AG04450 (cell line): ENCODE results near the gene RPS19BP1. TPM values are rescaled to one million over a fixed set of nuclear protein-coding genes. Genes with fewer than 3 reads are reported as not detected.

ENCODE experiments used
- CTCF ChIA-PET: fragments of 300-600, 350-600 bp; formaldehyde crosslinking; extraction: SDS; loops from one replicate; lab custom pipeline; 2022; ENCODE audit warnings: antibody characterized with exemption, inconsistent platforms; lab: Charles Lee
- POLR2A ChIA-PET: fragments of 350-600 bp; formaldehyde crosslinking; extraction: SDS; loops from one replicate; lab custom pipeline; 2021; ENCODE audit warnings: antibody characterized with exemption, inconsistent platforms; lab: Yijun Ruan, JAX
- DNase-seq: peaks from one replicate; pipeline ENCODE4 v3.0.0-alpha.2; 2011; ENCODE audit warnings: low read depth, low spot score
- H3K27ac ChIP-seq: one replicate; pipeline ENCODE4 v1.5.1; 2012; ENCODE audit warnings: low read depth, low read length, control low read depth
- H3K27me3 ChIP-seq: one replicate; pipeline ENCODE4 v1.6.0; 2012; ENCODE audit warnings: low read length; ENCODE audit not compliant: control insufficient read depth, insufficient read depth
- H3K4me3 ChIP-seq: 2 replicates; pipeline ENCODE4 v1.5.1; 2011; ENCODE audit warnings: mild to moderate bottlenecking, low read depth, low read length, control low read depth
- H3K9me3 ChIP-seq: 2 replicates; pipeline ENCODE4 v1.5.1; 2012; ENCODE audit warnings: low read length; ENCODE audit not compliant: control insufficient read depth, insufficient read depth
- polyA plus RNA-seq: library from polyadenylated mRNA; depleted of rRNA; stranded (reverse); fragments of >200 nt; gene quantifications from 2 replicates; pipeline ENCODE4 v1.2.3, GENCODE V29; 2011
- TF ChIP-seq, protein P1 (sequence below): IDR thresholded peaks from 2 replicates; pipeline ENCODE4 v1.5.1; 2011; ENCODE audit warnings: low read depth, low read length, control low read depth, inconsistent platforms

The RPS19BP1 gene
- polyA plus RNA-seq, 1 experiment = 50.8 TPM

DNA sequence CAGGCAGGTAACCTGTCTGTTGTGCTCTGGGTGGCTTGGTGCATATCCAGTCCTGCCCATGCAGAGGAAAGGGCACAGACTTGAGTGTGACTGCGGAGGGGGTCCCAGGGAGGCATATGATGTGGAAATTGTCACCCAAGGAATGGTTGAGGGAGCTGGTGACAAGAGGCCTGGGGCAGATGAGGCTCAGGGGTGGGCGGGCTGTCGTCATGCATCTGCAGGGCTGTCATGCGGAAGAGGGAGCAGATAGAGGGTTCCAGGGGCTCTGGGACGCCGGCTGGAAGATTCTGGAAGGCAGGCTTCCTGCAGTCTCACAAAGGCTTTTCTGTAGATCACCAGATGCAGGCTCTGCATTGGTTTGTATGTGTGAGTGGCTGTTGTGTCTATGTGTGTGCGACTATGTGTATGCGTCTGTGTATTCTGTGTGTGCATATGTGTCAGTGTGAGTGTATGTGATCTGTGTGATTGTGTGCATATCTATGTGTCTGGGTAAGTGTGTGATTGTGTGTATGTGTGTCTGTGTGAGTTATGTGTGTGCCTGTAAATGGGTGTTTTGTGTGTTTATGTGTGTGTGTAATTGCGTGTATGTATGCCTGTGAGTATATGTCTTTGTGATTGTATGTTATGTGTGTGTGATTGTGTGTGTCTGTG is 30.4 kb upstream of the RPS19BP1 start:
- CTCF ChIA-PET = no interaction called here
- no peak for DNase-seq

DNA sequence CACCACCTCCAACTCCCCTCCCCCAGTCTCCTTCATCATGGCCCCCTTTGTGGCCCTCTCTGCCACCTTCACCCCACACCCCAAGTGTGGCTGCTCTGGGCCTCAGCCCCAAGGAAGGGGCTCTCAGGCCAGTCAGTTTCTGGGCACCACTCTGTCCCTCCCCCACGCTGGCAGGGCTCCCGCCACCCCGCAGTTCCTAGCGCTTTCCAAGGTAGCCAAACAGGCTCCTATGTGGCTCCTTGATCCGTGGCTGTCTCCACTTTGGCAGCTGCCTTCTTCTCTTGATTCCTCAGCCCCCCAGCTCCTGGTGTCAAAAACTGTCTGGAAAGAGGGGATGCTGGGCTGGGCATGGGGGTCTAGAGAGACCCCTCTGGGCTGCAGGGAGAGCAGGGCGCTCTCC is 27.6 kb upstream of the RPS19BP1 start:
- H3K27me3 ChIP-seq = peaks cover 56% of the 10 kb centered on the region
- TF ChIP-seq, protein P1, sequence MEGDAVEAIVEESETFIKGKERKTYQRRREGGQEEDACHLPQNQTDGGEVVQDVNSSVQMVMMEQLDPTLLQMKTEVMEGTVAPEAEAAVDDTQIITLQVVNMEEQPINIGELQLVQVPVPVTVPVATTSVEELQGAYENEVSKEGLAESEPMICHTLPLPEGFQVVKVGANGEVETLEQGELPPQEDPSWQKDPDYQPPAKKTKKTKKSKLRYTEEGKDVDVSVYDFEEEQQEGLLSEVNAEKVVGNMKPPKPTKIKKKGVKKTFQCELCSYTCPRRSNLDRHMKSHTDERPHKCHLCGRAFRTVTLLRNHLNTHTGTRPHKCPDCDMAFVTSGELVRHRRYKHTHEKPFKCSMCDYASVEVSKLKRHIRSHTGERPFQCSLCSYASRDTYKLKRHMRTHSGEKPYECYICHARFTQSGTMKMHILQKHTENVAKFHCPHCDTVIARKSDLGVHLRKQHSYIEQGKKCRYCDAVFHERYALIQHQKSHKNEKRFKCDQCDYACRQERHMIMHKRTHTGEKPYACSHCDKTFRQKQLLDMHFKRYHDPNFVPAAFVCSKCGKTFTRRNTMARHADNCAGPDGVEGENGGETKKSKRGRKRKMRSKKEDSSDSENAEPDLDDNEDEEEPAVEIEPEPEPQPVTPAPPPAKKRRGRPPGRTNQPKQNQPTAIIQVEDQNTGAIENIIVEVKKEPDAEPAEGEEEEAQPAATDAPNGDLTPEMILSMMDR = no peak
- no peak overlapping the region for H3K4me3 ChIP-seq
- H3K27ac ChIP-seq = no peak overlapping the region
- ChIA-PET CTCF (interaction anchor here (0.6 to 0.7 kb wide), 2 partner anchors 194 to 293 kb away, joined by 3 to 9 read pairs; no protein-coding TSS in a partner anchor), POLR2A (interaction anchor here (0.6 kb wide), 1 partner anchor 389 kb away, joined by 4 read pairs; no protein-coding TSS in a partner anchor)
- H3K9me3 ChIP-seq = peaks cover 2% of the 10 kb centered on the region; the same call in 1 of the 2 replicates
- DNase-seq = no peak

More for the DNA sequence above, 30.4 kb upstream of the RPS19BP1 start:
- Histone ChIP-seq H3K27me3 (peaks cover 38% of the 10 kb centered on the region), H3K27ac (no peak overlapping the region), H3K4me3 (no peak overlapping the region), H3K9me3 (peaks cover 2% of the 10 kb centered on the region; the same call in 1 of the 2 replicates)
- POLR2A ChIA-PET = no interaction called here
- TF ChIP-seq, protein P1 = no peak

- CTCF ChIA-PET = interaction anchor here (0.6 to 0.7 kb wide), 2 partner anchors 195 to 294 kb away, joined by 3 to 9 read pairs; no protein-coding TSS in a partner anchor
- Histone ChIP-seq H3K27ac (no peak overlapping the region), H3K9me3 (peaks cover 2% of the 10 kb centered on the region; the same call in 1 of the 2 replicates), H3K4me3 (no peak overlapping the region), H3K27me3 (peaks cover 56% of the 10 kb centered on the region)
- TF ChIP-seq, protein P1 = peak; percentile 42
- no peak for DNase-seq
- POLR2A ChIA-PET = interaction anchor here (0.6 kb wide), 1 partner anchor 390 kb away, joined by 4 read pairs; no protein-coding TSS in a partner anchor
Measured at GRCh38 chr22:39559456-39560105, 27.0 kb upstream of the RPS19BP1 start.

DNA sequence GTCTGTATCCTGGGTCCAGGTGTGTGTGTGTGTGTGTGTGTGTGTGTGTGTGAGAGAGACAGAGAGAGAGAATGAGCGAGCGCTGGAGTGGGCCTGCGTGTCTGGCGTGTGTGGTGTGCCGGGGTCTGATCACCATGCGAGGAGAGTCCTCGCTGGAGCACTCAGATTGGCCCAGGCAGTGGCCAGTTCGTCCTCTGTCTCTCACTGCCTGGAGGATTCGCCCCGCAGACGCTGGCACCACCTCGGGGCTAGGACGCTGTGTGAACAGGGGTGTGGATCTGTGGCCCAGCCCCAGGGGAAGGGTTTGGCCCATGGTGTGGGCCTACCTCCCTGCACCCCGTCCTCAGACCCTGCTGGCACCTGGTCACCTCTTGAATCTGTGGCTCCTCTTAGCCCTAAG is 26.4 kb upstream of the RPS19BP1 start:
- POLR2A ChIA-PET = no interaction called here
- peaks cover under 1% of the 10 kb centered on the region; the same call in 1 of the 2 replicates for H3K9me3 ChIP-seq
- DNase-seq = no peak
- CTCF ChIA-PET = interaction anchor here (1.5 kb wide), 1 partner anchor 466 kb away, joined by 6 read pairs; no protein-coding TSS in a partner anchor
- H3K27ac ChIP-seq = no peak overlapping the region
- TF ChIP-seq, protein P1 = no peak
- peaks cover 62% of the 10 kb centered on the region for H3K27me3 ChIP-seq
- no peak overlapping the region for H3K4me3 ChIP-seq
